RPMI8226 (cell line): ENCODE results near the gene TNFRSF13B.
"Not testable (repeated sequence)": the region's sequence is repeated elsewhere in the genome, so short reads cannot be mapped to it uniquely, and the experiment has no call there.

Source experiments
- DNase-seq: peaks from one replicate; pipeline ENCODE4 v3.0.0-alpha.2; 2015

TNFRSF13B gene

GRCh38 chr17:16986391-16986790, 14.5 kb upstream of the TNFRSF13B start:
- peak; percentile 92 for DNase-seq

GRCh38 chr17:16981928-16982327, 10.0 kb upstream of the TNFRSF13B start:
- DNase-seq: no peak

DNA sequence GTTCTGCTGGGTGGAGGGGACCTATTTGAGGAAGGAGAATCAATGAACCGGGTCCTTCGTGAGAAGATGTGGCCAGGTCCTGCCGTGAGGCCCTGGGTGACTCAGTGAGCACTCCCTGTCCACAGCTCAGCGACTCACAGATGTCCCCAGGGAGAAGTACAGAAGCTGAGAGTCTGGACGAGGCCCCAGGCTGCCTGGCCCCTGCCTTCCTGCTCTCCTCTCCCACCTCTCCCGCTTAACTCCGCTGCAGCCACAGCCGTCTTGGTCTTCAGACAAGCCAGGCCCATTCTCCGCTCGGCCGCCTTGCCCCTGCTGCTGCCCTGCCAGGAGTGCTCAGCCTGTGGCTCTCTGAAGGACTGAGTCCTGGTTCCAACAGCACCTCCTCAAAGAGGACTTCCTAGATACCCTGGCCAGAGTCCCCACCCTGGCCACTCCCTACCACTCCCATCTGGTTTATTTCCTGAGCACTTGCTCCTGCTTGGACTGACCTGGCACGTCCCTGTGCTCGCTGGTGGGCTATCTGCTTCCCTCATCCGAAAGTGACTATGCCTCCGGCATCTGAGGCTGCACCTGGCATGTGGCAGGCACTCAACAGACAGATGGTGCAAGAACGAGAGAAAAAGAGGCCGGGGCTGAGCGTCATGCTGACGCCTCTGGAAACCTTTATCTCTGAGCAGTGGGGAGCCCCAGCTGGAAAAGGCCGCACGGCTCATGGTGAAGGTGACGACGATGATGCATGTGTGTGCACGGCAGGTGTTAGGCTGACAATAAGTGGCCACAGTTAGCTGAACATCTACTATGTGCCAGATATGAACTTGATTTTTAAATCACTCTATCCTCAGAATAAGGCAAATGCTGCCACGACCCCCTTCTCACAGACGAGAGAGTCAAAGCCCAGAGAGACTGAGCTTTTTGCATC, 9.2 kb upstream of the TNFRSF13B start:
- DNase-seq: peak; percentile 92

DNA sequence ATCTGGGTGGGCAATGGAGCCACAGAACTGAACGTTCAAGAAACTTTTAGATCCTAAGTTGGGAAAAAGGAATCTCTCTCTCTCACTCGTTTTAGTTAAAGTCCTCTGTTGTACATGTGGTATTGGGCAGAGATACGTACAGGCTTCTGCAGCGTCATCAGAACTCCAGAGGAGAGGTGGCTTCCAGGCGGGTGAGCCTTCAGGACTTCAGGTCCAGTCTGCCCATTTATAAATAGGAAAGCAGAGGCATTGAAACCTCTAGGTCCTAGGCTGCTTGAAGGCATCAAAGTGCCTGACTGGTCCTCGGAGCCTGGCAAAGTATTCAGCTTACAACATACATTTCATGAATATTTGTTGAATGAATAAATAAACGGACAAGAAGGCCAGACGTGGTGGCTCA, 8.1 kb upstream of the TNFRSF13B start:
- peak; percentile 55 for DNase-seq

GRCh38 chr17:16979237-16979823, 7.4 kb upstream of the TNFRSF13B start:
- peak; percentile 80 for DNase-seq

DNA sequence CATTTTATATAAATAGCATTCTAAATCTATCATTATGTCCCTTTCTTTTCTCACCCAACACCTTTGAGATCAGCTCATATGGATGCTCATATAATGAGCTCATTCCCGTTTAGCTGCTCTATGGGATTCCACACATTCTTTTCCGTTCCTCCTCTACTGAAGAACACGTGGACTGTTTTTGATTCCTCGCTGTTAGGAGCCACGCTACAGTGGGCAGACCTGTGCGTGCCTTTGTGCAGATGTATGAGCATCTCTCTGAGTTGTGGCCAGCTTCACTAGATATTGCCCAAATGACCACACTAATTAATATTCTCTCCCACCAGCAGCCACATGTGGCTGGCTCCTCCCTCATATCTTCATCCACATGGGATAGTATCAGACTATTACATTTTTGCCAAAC, 6.0 kb upstream of the TNFRSF13B start:
- DNase-seq: no peak

DNA sequence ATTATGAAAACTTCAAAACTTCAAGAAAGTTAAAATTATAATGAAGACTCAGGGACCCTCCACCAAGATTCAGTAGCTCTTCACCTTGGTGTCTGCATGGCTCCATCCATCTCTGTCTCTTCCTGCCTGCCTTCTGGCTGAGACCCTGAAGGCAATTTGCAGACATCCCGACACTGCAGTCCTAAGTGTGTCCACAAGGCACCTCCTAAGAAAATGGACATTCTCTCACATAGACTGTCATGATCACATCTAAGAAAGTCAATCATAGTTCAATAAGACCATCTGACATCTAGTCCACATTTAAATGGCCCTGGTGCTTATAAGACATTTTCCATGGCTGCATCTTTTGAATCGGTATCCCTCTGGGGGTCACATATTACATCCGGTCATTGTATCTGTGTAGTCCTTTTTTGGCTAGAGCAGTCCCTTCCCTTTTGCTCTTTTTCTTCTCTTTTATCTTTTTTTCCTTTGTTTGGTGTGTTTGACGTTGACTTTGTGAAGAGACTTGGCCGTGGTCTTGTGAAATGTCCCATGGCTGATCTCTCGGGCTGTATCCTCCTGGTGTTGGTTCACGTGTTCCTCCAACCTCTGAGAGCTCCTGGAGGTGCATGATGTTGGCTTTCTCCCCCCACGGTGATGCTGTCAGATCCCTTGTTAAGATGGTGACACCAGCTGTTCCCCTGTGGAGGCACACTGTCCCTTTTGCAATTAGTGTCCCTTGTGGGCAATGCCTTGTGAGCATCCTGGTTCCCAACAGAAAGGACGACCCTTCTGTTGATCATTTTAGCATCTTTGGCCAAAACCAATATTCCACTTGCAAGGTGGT, 5.0 kb upstream of the TNFRSF13B start:
- DNase-seq: no peak

DNA sequence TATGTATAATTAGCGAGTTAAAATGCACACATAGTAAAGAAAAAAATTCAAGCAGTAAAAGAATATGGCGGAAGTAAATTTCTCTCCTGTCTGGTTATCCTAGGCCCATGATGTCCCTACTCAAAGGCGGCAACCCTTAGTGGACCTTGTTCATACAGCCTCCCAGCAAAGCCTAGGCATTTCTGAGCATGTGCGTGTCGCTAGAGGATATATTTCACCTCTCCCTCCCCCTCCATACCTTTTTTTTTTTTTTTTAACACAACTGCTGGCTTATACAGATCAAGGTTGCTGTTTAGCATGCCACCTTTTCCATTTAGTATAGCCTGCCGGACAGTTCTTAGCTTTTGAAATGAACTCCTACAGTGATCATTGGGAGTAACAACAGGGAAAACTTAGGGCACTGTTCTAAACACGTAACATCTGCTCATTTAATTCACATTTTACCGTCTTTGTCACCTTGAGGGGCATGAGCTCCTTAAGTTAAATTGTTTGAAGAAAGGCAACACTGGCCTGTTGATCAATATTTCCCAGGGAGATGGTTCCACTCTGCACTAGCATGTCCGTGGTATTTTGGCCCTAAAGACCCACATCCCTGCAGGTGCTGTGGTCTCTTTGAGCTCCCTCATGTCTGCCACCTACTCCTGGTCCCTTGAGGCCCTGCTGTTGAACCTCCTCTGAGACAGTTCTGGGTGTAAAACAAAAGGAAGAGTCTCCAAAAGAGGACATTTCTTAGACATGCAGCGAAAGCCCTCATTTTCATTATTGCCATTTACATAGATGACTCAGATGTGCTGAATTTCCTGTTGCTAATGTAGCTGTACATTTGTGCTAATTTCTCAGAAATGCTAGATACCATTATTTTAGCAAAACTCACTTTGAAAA, 4.1 kb upstream of the TNFRSF13B start:
- DNase-seq: peak; percentile 52

DNA sequence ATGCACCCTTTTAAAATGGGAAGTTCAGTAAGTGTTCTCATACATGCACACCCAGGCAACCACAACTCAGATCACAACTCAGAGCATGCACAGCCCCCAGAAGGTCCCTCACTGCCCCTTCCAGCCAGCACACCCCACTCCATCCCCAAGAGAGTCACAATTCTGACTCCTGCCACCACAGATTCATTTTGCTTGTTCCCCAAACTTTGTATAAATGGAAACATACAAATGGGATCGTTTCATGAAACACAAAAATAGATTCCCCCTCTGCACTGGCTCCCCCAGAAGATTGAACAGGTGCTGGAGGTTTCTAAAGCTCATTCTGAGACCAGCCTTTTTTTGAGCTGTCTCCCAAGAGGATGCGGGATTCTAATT, 3.3 kb upstream of the TNFRSF13B start:
- DNase-seq: peak; percentile 32

GRCh38 chr17:16974569-16975276, 2.8 kb upstream of the TNFRSF13B start:
- no peak for DNase-seq

- peak; percentile 32 for DNase-seq
Measured at GRCh38 chr17:16973760-16974540, 2.0 kb upstream of the TNFRSF13B start.

DNA sequence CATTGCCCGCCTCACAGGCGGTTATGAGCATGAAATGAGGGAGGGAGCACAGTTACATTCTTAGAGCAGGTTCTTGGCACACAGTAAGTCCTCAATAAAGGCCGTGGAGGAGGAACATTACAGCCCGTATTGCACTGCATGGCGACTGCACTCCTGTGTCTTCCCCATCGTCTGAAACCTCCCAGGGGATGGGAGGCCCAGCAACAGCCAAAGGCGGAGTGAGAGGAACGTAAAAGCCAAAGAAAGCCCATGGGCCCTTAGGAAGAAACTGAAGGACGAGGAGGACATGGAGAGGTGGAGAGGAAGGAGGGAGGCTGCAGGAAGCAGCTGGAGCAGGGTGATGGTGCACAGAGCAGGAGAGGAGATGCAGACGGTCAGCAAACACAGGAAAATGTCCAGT, 1.1 kb upstream of the TNFRSF13B start:
- DNase-seq: not testable (repeated sequence)

DNA sequence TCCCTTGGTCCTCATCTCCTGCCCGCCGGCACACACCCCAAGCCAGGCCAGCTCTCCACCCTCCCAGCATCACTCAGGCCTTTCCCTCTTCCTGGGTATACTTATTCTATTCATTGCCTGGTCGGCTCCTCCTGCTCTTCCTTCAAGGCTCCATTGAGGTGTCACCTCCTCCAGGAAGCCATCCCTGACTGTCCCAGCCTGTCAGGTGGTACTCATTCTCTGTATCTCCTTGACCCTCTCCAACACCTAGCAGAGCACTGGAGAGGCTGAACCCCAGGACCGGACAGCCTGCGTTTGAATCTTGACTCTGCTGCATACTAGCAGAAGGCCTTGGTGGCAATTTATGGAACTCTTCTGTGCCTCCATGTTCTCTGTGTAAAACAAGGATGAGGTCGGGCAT, 428 bp upstream of the TNFRSF13B start:
- DNase-seq: no peak

DNA sequence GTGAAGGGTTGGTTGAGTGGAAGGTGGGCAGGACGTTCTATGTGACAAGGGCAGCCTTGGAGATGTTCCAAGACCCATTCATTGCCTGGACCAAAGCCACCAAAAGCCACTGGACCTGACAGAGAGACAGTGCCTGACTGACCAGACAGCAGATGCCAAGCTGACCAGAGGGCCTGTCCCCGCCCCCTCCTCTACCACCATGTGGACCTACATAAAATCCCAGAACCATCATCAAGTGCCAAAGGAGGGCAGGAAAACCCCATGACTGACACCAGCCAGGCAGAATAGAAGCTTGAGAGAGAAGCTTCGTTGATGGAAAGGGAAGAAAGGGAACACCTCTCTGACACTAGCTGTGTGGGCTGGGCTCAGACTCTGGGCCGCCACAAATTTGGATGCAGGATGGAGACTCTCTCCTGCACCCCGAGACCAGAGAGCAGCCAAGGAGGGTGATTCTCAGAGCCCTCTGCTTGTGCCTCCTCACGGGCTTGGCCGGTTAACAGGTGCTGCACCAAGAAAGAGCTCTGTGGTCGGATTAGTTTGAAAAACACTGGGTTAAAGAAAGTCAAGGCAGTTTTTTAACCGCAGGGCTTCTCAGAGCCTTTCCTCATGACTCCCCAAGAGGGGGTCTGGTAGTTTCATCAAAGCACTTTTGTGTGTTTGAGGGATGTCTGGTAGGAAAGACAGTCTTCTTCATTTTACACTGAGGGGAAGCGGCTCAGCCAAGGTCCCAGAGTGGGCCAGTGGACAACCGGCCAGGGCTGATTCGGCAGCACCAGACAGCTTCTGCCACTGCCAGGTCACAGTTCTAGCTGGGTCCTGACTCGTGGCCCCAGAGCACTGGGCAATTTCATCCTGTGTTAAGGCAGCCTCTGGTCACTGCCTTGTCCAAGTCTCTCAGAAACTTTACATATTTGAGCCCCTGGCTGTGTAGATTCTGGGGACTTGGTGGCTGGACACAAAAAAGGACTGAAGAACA, 1.7 kb downstream of the TNFRSF13B start:
- DNase-seq: peak; percentile 69

GRCh38 chr17:16968786-16969185, 3.1 kb downstream of the TNFRSF13B start:
- no peak for DNase-seq

- DNase-seq: peak; percentile 16
Measured at GRCh38 chr17:16962804-16963203, 9.1 kb downstream of the TNFRSF13B start.

- no peak for DNase-seq
Measured at GRCh38 chr17:16961792-16962191, 10.1 kb downstream of the TNFRSF13B start.

DNA sequence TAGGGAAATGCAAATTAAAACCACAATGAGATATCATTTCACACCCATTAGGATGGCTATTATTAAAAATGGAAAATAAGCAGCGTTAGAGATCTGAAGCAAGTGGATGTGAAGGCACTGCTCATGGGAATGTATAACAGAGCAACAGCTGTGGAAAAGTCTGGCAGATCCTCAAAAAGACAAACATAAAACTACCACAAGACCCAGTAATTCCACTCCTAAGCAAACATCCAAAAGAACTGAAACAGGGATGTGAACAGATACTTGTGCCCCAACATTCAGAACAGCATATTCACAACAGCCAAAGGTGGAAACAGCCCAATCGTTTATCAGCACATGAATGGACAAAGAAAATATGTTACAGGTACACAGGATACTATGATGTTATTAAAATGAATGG, 10.9 kb downstream of the TNFRSF13B start:
- DNase-seq: not testable (repeated sequence)

- not testable (repeated sequence) for DNase-seq
Measured at GRCh38 chr17:16955011-16955410, 16.9 kb downstream of the TNFRSF13B start.

- DNase-seq: no peak
Measured at GRCh38 chr17:16954521-16954920, 17.4 kb downstream of the TNFRSF13B start.
